ENCODE data around the gene MPZL1.
A peak's percentile ranks its signal among the peaks of the same experiment; 100 is the strongest.

The MPZL1 gene

GRCh38 chr1:167791281-167792187, 69.8 kb downstream of the MPZL1 start:
- no peak for TF ChIP-seq CTCF (IDR thresholded peaks at IDR 0.05; ENCODE audit: low read length, missing control alignments)
- no peak overlapping the region for H3K4me3 ChIP-seq (replicated peaks; ENCODE audit: low read depth, low read length)
- peak; percentile 95 for DNase-seq (ENCODE audit: low read depth)

- no peak overlapping the region for H3K4me3 ChIP-seq (replicated peaks; ENCODE audit: low read depth, low read length)
- DNase-seq (ENCODE audit: low read depth) = no peak
- no peak for TF ChIP-seq CTCF (IDR thresholded peaks at IDR 0.05; ENCODE audit: low read length, missing control alignments)
These were observed 70.4 kb downstream of the MPZL1 start for GRCh38 chr1:167792188-167792565.

- H3K4me3 ChIP-seq (replicated peaks; ENCODE audit: low read depth, low read length) = no peak overlapping the region
- TF ChIP-seq CTCF (IDR thresholded peaks at IDR 0.05; ENCODE audit: low read length, missing control alignments) = no peak
- no peak for DNase-seq (ENCODE audit: low read depth)
These were observed 72.3 kb downstream of the MPZL1 start for GRCh38 chr1:167794043-167794442.

- DNase-seq (ENCODE audit: low read depth) = peak; percentile 82
- H3K4me3 ChIP-seq (replicated peaks; ENCODE audit: low read depth, low read length) = no peak overlapping the region
- TF ChIP-seq CTCF (IDR thresholded peaks at IDR 0.05; ENCODE audit: low read length, missing control alignments) = no peak
These were observed 74.3 kb downstream of the MPZL1 start for GRCh38 chr1:167795810-167796740.

- H3K4me3 ChIP-seq (replicated peaks; ENCODE audit: low read depth, low read length) = peak overlapping the region; percentile 12
- peak; percentile 99 for DNase-seq (ENCODE audit: low read depth)
- TF ChIP-seq CTCF (IDR thresholded peaks at IDR 0.05; ENCODE audit: low read length, missing control alignments) = peak; percentile 10
These were observed 75.2 kb downstream of the MPZL1 start for GRCh38 chr1:167797015-167797414.

GRCh38 chr1:167798952-167799351, 77.2 kb downstream of the MPZL1 start:
- no peak for DNase-seq (ENCODE audit: low read depth)
- no peak overlapping the region for H3K4me3 ChIP-seq (replicated peaks; ENCODE audit: low read depth, low read length)
- TF ChIP-seq CTCF (IDR thresholded peaks at IDR 0.05; ENCODE audit: low read length, missing control alignments) = no peak

All from fibroblast of pulmonary artery (primary cell).